Hematopoietic multipotent progenitor cell treated with erythropoietin and hydrocortisone succinate and interleukin-3 and kit ligand, for 8 days (in vitro differentiated cells): ENCODE results near the gene SRBD1.

Experiments used
- DNase-seq: peaks from one replicate; pipeline ENCODE4 v3.0.0-alpha.2; 2015

Gene SRBD1, protein sequence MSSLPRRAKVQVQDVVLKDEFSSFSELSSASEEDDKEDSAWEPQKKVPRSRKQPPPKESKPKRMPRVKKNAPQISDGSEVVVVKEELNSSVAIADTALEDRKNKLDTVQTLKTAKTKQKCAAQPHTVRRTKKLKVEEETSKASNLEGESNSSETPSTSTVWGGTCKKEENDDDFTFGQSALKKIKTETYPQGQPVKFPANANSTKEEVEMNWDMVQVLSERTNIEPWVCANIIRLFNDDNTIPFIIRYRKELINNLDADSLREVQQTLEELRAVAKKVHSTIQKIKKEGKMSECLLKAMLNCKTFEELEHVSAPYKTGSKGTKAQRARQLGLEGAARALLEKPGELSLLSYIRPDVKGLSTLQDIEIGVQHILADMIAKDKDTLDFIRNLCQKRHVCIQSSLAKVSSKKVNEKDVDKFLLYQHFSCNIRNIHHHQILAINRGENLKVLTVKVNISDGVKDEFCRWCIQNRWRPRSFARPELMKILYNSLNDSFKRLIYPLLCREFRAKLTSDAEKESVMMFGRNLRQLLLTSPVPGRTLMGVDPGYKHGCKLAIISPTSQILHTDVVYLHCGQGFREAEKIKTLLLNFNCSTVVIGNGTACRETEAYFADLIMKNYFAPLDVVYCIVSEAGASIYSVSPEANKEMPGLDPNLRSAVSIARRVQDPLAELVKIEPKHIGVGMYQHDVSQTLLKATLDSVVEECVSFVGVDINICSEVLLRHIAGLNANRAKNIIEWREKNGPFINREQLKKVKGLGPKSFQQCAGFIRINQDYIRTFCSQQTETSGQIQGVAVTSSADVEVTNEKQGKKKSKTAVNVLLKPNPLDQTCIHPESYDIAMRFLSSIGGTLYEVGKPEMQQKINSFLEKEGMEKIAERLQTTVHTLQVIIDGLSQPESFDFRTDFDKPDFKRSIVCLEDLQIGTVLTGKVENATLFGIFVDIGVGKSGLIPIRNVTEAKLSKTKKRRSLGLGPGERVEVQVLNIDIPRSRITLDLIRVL

DNA sequence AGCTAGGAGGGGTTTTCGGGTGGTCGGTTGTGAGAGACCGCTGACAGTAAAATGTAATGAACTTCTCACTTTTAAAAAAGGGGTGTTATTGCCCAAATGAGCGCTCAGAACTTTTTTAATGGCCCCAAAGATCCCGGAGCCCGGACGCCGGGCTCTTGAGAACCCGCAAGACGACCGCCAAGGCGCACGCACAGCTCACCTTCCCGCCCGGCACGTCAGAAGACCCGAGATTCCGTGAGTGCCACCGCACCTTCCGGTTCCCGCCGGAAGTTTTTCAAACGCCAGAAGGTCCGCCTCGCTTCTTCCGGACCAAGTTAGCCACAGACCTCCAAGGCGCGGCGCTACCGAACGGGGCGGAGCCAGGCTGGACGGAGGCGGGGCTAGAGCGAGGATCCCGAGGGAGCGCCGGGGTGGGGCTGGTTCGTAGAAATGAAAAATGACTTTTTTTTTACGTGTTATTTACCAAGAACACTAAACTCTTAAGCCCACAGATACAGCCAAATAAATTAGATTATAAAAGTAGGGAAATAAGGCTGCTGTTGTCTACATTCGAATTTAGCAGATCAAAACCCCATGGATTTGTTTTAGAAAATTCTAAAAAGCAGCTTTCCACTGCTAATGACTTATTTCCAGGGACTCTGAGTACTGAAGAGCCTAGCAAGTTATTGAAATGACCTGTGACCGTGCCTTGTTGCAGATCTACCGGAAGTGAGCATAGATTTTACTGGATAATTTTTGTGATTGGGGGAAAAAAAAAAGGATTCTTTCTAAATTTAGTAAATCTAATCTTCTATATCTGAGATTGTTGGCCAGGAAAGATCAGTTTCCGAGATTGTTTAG, at the start of gene SRBD1:
Gene SRBD1, minus strand, starts transcription at position 248 of the 840 bp plus-strand sequence. CDS start 5,826 bp downstream, outside the sequence.
- DNase-seq = peak; percentile 97

DNA sequence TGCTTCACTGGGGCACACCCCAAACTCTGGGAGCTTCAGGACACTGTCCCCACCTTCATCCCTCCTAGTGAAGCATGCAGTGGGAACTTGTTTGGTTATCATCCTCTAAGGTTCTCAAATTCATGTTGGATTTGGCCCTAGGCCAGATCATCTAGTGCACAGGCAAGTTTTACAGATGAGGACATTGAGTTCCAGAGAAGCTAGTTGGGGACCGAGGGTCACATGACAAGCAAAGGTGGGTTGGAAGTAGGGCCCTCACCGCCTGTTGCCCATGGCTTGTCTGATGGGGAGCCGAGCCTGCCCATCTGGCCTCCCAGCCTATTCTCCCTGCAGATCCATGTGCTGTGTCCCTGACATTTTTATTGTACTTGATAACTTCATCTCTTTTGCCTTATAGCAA, 43.2 kb upstream of the SRBD1 start:
- DNase-seq = peak; percentile 14

DNA sequence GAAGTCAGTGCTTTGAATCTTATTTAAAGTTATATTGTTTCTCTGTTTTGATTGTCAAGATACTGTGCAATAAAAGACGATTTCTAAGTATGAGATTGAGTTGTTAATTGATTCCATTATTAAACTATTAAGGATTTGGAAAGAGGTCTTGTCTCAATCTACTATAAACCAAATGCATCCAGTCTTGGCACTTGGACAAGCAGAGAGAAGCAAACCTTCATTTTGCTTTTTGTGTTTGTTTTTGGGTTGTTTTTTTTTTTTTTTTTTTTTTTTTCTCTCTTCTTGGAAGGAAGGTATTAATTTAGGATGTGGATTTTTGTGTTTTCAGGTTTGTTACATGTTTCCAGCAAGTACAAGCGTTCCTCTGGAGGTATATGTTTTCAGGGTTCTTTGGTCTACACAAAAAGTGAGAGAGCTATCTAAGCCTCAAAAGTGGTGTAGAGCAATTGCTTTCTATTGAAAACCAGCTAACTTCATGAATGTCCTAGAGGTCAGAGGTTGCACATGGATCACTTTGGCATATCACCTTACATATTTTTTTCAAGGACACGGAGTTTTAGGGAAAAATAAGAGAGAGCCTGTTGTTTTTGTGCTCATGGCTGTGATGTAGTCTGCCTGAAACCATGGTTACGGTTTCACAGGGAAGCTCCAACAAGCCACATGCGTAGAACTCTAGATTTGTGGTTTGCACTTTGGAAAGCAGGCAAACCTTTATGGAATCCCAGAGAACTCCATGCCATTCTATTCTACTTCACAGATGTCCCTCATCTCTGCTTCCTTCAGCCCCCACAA, 42.3 kb upstream of the SRBD1 start:
- DNase-seq = no peak

DNA sequence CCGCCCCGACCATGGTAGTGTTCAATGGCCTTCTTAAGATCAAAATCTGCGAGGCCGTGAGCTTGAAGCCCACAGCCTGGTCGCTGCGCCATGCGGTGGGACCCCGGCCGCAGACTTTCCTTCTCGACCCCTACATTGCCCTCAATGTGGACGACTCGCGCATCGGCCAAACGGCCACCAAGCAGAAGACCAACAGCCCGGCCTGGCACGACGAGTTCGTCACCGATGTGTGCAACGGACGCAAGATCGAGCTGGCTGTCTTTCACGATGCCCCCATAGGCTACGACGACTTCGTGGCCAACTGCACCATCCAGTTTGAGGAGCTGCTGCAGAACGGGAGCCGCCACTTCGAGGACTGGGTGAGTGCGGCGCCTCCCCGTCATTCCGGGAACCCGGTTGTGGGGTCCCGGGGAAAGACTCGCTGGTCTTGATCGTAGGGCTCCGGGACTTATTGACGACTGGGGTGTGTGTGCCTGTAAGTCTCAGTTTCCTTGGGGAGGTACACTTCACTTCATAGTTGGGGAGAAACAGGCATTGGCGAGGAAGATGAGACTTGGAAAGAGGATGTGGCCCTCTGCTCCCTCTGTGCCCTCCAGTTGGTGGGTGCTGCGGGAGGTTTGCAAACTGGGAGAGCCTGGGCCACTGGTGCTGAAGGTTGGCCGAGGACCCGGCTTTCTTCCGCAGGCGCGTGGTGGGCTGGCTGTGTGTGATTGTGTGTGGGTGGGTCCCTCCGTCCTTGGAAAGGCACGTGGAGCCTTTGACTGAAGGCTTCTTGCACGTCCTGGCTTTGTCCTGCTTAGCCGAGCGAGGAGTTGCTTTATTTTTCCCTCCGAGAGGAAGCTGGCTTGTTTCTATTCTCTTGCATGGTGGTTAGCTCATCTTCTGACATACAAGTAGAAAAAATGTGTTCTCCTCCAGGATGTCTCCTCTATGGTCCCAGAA, 41.3 kb upstream of the SRBD1 start:
- DNase-seq = peak; percentile 28

DNA sequence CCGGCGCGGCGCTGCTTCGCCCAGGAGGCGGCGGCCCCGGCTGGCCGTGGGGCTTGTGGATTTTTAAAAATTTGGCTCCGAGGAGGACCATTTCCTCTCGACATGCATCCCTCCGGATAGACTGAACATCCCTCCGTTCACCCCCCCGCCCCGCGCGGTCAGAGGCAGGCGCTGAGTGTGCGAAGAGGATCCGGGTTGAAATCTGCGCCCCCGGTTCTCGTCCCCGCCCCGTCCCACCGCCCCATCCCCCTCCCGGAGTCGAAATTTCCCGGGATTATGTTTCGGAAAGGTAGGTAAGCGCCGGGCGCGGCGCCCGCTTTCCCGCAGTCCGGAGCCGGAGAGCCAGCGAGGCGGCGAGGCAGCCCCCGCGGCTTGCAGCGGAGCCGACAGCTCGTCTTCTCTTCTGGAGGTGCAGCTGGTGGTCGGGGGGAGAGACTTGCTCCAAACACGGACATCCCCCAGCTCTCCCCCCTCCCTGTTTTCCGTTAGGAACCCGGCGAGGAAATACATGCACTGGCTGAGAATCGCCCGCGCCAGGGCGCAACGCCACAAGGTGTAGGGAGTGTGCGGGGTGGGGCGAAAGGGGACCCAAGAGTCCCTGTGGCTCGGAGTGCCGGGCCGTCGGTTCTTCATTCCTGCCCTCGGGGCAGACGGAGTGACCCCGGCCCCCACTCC, 40.5 kb upstream of the SRBD1 start, which contains the start of gene PRKCE:
Gene PRKCE, plus strand, starts transcription at position 261 of the 675 bp plus-strand sequence.
- peak; percentile 8 for DNase-seq

DNA sequence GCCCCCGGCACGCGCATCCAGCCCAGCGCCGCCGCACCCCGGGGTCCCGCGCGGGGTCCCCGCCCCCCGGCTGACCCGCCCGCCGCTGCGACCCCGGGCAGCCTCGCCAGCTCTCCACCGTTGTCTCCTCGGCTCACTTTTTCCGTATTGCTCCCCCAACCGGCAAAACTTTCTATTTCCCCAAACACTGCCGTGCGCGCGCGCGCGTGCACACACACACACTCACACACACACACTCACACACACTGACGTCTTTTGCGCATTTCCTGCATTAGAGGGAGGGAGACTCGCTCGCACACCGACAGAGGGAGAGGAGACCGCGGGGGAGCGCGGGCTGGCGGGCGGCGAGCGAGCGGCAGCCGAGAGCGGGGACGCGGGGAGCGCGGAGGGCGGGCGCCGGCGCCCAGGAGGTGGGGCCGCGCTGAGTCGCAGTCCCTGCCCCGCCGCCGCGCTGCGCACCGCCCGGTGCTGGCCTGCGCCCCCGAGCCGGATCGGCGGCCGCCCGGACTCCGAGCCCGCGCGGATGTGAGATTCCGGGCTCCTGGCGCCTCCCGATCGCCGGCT, 39.9 kb upstream of the SRBD1 start:
- peak; percentile 93 for DNase-seq

DNA sequence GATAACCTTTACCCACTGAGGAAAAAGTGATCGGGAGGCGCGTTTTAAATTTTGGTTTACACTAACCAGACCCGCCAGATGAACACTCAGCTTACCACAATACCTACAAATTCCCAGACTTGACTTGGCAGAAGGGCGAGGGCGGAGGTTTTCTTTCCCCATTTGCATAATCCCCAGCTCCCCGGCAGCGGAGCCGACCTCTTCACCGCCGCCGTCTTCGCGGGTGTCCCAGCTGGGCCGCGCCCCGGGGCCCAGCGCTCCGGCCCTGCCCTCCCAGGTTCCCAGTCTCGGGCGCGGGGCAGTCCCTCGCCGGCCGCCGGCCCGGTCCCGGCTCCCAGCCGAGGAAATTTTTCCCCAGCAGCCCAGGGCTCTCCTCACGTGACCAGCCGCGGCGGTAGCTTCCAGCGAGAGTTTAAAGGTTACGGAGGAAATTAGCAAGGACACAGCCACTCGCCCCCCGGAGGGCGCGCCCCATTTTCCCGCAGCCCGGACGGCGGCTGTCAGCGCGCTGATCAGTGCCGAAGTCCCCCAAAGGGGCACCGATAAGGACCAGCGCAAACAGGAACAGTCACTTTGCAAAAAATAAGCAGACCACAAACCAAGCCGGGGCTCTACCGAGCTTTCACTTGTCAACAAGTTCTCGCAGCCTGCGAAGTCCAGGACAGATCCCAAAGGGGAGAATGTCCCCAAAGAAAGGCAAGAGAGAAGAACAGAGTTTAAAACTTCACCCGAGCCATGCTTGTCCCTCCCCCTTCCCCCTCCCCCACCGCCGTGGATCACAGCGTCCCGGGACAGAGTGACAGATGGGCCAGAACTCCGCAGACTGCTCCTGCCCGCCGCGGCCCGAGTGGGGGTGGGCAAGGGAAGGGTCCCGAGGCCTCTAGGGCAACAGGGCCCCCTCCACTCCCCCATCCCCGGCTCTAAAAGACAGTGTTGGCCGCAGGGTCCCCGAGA, 39.1 kb upstream of the SRBD1 start:
- DNase-seq = peak; percentile 49

DNA sequence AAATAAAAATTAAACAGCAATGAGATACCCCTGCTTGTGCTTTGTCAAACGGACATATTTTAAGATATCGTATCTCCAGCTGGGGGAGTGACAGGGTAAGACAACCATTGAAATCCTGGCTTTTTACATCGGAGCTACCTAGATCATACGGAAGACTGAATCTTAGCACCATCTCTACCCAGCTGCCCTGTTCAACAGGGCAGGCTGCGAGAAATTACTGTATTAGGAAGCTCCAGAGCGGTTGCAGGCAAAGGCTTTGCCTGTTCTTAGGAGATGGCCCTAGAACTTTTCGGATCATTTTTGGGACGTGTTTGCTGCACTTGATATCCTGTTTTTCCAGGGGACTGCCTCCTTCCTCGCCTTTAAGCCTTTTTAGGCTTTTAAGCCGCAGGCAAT, 38.4 kb upstream of the SRBD1 start:
- no peak for DNase-seq

DNA sequence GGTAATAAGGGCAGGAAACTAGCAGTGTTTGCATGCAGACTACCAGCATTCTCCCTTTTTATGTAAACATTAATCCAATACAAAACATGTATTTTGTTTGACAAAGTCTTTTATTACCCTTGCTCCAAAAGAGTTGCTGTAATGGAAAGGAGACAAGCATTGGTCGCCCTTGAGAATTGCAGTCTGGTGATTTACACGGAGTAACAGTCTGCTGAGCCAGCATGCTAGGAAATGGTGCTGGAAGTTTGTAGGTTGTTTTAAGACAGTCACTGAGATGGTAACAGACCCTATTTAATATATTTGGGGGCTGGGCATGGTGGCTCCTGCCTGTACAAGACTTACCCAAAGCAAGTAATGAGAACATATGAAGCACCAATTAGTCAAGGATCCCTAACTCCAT, 37.6 kb upstream of the SRBD1 start:
- DNase-seq = no peak

DNA sequence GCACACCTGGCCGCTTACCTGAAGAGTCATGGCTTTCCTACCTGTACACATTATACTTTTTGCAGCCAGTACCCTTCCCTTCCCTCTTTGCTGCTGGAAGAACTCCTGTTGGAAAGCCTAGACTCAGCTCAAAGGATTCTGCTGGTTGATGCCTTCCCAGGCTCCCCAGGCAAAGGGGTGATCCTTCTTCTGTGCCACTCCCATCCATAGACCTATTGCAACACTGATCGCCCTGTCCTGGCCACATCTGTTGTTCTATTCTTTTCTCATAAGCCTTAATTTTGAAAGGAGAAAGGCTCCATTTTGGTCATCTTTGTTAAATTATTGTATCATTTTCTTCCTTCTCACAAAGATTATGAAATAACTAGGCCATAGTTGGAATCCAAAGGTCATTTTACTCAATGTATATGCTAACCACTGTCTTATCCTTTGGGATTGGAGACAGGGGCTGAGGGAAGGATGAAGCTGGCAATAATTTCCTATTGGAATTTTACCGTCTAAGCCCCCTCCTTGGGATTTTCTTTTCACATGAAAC, 37.0 kb upstream of the SRBD1 start:
- no peak for DNase-seq

DNA sequence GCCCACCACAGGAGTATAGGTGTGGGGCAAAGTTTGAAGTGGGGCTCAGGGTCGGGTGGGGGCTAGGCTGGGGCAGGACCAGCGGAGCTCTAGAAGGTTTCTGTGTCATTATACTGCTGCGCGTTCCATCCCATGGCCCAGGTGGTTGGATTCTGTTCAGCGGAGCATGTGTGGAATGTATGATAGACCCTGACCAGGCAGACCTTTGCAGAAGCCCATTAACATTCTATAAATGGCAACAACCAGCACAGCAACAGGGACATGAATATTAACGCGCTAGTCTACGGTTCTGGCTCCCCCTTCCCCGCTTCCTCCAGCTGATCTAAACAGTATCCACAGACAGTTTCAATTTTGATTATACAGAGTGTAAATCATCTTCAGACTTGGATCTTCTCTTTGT, 36.3 kb upstream of the SRBD1 start:
- no peak for DNase-seq

DNA sequence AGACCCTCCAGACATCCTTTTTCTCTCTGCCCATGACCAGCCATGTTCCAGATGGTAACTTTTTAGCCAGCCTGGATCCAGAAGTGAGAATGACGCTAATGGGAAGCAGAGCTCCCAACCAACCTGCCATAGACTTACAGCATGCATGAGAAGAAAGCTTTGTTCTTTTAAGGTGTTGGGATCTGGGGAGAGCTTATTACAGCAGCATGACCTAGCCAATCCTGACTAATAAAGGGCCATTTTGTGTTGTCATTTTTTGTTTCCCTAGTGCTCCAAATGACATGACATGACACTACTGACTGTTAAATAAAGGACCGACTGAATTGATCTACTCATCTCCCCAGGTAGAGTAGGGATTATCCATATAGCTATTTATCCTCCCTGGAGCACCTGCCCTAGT, 35.2 kb upstream of the SRBD1 start:
- no peak for DNase-seq

DNA sequence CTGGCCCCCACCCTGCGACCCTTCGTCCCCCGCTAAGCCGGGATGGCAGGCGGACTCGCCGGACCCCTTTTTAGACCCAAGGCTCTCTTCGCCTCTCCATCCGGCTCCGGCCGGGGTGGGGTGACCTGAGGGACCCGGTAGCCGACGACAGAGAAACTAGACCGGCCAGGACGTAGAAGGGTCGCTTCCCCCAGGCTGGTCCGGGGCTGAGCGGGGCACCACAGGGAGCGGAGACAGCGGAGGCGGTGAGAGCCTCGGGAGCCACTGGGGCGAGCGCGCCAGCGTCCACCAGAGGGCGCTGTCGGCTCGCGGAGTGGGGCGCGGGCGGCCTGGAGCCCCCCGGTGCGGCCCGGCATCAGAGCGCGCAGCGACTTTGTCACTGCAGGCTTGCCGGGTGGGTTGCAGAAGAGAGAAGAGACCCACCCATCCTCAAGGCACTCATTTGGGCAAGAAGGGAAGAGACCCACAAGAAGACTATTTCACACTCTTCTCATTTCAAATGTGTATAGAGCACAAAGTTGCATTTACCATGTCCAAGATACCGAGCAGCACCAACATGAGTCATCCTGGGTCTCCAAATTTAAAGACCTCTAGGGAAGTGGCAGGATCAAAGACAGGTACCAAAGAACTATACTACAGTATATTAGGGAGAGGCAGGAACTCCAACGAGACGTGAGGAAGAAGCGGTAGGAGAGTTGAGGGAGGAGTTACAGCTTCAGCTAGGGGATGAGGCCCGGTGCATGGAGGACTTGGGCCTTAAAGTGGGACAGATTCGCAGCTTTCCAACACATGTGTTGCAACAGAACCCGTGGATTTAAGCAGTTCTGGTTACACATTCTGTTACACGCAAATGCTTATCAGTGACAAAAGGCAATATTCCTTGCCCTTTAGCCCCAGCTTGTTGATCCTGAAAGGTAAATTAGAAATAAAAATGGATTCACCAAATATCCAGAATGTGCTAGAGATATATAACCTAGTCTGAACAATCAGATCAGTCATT, 32.8 kb upstream of the SRBD1 start:
- DNase-seq = peak; percentile 59

DNA sequence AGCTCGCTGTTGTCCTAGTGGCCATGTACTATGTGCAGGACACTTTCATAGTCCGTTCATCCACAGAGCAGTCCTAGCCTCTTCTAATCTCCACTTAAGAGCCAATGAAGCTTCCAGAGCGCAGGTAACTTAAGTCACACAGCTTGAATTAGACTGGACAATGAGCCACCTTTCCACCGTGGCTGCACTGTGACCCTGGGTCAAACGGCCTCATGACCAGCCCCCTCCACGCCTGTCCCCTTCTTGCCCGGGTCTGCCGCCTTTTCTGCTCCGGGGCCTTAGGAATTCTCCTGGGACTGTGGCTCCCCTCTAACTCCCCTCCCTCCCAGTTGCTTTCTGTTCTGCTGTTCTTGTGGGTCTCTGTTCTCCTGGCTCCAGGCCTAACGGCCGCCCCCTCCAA, 32.0 kb upstream of the SRBD1 start:
- DNase-seq = no peak

DNA sequence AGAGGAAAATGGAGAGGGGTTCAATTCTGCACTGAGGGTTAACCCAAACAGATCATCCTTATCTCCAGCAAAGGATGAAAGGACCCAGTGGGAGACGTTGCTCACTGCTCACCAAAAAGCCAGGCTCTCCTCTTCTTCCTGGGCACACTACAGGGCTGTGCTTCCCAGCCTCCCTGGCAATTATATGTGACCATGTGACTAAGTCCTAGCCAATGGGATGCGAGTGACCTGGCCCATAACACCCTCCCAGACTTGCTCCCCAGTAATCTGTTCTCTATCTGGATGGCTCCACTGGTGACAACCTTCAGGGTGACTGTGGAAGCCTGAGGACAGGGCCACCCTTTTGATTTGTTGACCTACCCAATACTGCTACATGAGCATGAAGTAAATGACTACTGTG, 29.5 kb upstream of the SRBD1 start:
- DNase-seq = peak; percentile 12

DNA sequence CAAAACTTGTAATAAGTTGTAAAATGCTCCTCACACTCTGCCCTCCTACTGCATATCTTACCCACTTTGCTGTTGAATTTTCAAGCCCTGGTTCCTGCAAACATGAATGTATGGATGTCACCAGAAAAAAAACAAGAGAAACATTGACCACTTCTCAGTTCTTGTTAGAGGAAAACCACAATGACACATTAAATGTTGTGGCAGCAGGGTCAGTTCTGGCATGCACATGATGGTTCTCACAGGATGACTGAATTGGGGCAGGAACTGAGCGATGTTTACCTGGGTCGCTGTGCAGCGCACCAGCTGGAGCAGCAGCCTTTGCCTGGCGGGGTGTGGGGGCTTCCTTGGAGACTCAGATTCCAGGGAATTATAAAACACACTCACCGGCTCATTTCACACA, 26.4 kb upstream of the SRBD1 start:
- peak; percentile 23 for DNase-seq

DNA sequence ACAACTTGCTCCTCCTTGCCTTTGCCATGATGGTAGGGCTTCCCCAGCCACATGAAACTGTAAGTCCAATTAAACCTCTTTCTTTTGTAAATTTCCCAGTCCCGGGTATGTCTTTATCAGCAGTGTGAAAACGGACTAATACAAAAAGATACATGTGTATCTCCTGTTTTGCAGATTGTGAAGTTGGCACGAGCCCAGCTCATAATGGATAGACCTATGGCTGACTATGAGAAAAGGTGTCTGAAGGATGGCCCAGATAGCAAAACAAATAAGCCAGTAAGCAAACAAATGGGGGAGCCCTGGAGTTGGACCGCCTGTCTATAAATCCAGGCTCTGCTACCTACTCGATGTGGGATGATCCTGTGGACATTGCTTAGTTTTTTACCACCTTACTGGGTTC, 24.9 kb upstream of the SRBD1 start:
- DNase-seq = peak; percentile 71
